Stimulated activated CD4-positive, alpha-beta T cell treated with anti-CD3 and anti-CD28 coated beads, TNF-alpha, amount 100 ng/mL, for 1 hour (primary cell): ENCODE measurements around the gene S100A3.
"Not testable (repeated sequence)": the region's sequence is repeated elsewhere in the genome, so short reads cannot be mapped to it uniquely, and the experiment has no call there.

ENCODE experiments used
- DNase-seq, 3 donors: peaks; one replicate each; pipeline ENCODE4 v3.0.0-alpha.2; 2020; ENCODE audit warnings: low read depth in 3 of 3, low spot score in 1 of 3

S100A3 gene

DNA sequence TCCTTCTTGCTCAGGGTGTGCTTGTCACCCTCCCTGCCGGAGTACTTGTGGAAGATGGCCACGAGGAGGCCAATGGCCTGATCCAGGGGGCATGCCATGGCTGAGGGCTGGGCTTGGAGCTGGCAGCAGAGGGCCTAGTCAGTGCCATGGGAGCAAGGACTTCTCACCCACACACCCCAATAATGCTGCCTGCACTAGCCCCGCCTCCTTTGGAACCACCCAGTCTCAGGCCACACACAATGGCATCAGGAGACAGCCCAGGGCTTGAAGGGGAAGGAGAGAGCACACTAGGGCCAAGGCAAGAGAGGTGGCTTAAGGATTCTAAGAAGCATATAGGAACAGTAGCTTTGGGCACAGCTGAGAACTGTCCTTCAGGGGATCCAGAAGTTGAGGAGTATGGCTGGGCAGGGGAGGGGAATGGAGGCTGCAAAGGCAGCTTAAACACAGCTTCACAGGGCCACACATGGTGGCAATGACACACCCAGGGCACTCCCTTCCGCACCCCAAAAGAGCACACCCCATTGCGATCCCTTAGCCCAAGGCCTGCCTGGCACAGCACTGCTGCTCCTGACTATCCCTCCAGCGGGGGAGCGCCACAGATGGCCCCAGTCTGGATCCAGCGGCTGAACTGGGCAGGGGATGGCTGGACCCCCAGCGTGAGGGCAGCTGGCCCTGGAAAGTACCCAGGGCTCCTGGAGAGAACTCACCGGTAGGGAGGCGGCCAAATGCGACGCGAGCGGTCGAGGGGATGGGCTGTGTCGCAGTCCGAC is 13.6 kb downstream of the S100A3 start, which contains the start of gene S100A6:
S100A6 (minus strand) TSS at position 750 of the 770 bp plus-strand sequence; CDS start at position 98, 652 bp downstream.
- DNase-seq, result no peak

DNA sequence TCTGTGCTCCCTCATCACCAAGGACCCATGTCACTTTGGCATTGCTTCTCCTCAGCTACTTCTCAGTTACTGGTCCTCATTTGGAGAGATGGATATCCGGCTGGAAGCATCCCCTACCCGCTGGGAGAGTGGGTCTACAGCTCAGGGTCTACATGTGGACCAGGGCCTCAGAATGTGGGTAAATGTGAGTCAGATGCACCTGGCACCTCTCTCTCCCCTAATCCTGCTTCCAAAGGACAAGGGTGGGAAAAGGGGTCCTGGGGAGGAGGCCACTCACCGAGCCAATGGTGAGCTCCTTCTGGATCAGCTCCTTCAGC is 14.2 kb downstream of the S100A3 start:
- no peak for DNase-seq

- no peak for DNase-seq
Observed at GRCh38 chr1:153534226-153534924, 14.7 kb downstream of the S100A3 start.

GRCh38 chr1:153533689-153534201 is 15.3 kb downstream of the S100A3 start:
- no peak for DNase-seq

- peak in 2 of 3 donors; percentile 51 to 73 for DNase-seq
Observed at GRCh38 chr1:153532769-153533599, 16.1 kb downstream of the S100A3 start.

- no peak for DNase-seq
Observed at GRCh38 chr1:153532181-153532580, 16.9 kb downstream of the S100A3 start.

- DNase-seq, result no peak
Observed at GRCh38 chr1:153531638-153532037, 17.4 kb downstream of the S100A3 start.

GRCh38 chr1:153527683-153528040 is 21.4 kb downstream of the S100A3 start:
- DNase-seq, result no peak

GRCh38 chr1:153527023-153527682 is 21.9 kb downstream of the S100A3 start:
- no peak for DNase-seq

DNA sequence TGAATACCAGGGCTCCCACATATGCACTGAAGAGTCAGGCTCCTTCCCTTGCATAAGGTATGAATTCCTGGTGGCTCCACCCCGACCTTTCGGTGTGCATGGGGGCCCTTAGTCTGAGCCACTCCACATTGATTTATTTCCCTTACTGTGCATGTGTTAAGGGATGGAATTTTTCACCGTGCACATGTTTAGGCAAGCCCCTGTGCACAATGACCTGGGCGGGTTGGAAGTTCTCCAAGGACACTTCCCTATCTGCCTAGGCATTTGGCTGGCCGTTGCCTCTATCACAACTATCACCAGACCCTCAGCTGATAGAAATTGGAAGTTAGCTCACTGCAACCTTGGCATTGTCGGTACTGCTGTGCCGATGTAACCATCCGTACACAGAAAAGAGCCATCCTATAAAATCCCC is 22.9 kb downstream of the S100A3 start:
- DNase-seq, result no peak

DNA sequence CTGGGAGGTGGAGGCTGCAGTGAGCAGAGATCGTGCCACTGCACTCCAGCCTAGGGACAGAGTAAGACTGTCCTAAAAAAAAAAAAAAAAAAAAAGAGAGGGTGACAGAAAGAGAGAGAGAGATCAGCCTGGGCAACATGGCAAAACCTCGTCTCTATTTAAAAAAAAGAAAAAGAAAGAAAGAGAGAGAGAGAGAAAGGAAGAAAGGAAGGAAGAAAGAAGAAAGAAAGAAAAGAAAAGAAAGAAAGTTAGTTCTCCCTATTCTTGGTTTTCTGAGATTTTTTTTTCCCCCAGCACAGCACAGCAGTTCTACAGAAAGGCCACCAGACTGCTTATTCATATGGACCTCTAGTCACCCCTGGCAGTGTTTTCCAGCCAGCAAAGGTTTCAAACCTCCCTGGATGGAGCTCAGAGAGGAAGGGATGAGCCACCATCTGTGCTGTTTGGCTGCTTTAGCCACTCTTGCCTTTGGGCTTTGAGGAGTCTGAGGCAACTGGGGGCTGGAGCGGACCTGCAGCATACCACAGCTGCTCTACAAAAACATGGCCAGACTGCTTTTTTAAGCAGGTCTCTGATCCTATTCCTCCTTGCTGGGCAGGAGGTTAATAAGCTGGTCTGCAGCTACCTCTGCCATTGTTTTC is 23.9 kb downstream of the S100A3 start:
- no peak for DNase-seq

- DNase-seq, result not testable (repeated sequence)
Observed at GRCh38 chr1:153522353-153523048, 26.6 kb downstream of the S100A3 start.

- not testable (repeated sequence) for DNase-seq
Observed at GRCh38 chr1:153521808-153522207, 27.2 kb downstream of the S100A3 start.

GRCh38 chr1:153520818-153521476 is 28.1 kb downstream of the S100A3 start:
- no peak for DNase-seq

DNA sequence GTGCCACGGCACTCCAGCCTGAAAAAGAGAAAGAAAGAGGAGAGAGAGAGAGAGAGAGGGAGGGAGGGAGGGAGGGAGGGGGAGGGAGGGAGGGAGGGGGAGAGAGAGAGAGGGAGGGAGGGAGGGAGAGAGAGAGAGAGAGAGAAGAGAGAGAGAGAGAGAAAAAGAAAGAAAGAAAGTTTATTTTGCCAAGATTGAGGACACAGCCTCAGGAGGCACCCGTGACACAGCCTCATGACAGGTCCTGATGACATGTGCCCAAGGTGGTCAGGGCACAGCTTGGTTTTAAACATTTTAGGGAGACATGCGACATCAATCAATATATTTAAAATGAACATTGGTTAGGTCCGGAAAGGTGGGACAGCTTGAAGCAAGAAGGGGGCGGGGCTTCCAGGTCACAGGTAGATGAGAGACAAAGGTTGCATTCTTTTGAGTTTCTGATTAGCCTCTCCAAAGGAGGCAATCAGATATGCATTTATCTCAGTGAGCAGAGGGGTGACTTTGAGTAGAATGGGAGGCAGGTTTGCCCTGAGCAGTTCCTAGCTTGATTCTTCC is 28.8 kb downstream of the S100A3 start:
- not testable (repeated sequence) for DNase-seq

GRCh38 chr1:153519242-153519641 is 29.8 kb downstream of the S100A3 start:
- no peak for DNase-seq

- no peak for DNase-seq
Observed at GRCh38 chr1:153515504-153516394, 33.3 kb downstream of the S100A3 start.

DNA sequence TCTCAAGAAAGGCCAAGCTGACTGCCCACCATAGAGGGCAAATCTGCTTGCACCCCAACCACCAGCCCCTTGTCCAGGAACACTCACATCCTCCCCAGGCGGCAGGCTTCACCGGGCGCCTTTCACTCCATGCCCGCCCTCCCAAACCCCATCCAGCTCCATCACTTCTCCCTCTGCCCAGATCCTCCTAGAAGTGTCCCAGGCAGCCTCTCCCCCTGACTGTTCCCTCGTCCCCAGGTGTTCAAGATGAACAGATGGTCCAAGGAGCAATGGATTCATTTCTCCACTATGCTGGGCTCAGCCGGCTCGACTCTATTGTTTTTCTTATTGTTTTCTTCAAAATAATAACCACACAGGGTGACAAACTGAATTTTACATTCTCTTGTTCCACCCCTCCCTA is 35.4 kb downstream of the S100A3 start:
- DNase-seq, result no peak
